HG02840 (cell line): ENCODE results near the gene TMEM252.

Experiments
- ATAC-seq: cut with Tn5 transposase; IDR thresholded peaks from one replicate; pipeline ENCODE4 v1.9.1; 2021; ENCODE audit warnings: mild to moderate bottlenecking, moderate library complexity, moderate number of reproducible peaks; ENCODE audit not compliant: unreplicated experiment, low FRiP score

The TMEM252 gene

GRCh38 chr9:68540712-68541535, at the start of gene TMEM252:
TMEM252 (minus strand) TSS chr9:68540883; CDS start chr9:68540814, 69 bp downstream.
- no peak for ATAC-seq

- ATAC-seq, result no peak
These were observed 44.5 kb upstream of the TMEM252 start for GRCh38 chr9:68585034-68585761.

- peak; percentile 95 for ATAC-seq
These were observed 43.7 kb upstream of the TMEM252 start for GRCh38 chr9:68584189-68585033.

GRCh38 chr9:68581696-68582095, 41.0 kb upstream of the TMEM252 start:
- no peak for ATAC-seq

GRCh38 chr9:68577774-68578591, 37.3 kb upstream of the TMEM252 start:
- ATAC-seq, result no peak

- ATAC-seq, result no peak
These were observed 35.1 kb upstream of the TMEM252 start for GRCh38 chr9:68575817-68576216.

- no peak for ATAC-seq
These were observed 33.5 kb upstream of the TMEM252 start for GRCh38 chr9:68574150-68574549.

GRCh38 chr9:68567565-68567964, 26.9 kb upstream of the TMEM252 start:
- ATAC-seq, result no peak

- ATAC-seq, result no peak
These were observed 21.8 kb upstream of the TMEM252 start for GRCh38 chr9:68562461-68562860.

- ATAC-seq, result no peak
These were observed 19.6 kb upstream of the TMEM252 start for GRCh38 chr9:68560071-68560844.

GRCh38 chr9:68558545-68558944, 17.9 kb upstream of the TMEM252 start:
- ATAC-seq, result no peak

GRCh38 chr9:68555437-68556150, 14.9 kb upstream of the TMEM252 start:
- ATAC-seq, result no peak

- ATAC-seq, result no peak
These were observed 12.2 kb upstream of the TMEM252 start for GRCh38 chr9:68552700-68553476.

GRCh38 chr9:68551191-68551590, 10.5 kb upstream of the TMEM252 start:
- no peak for ATAC-seq

GRCh38 chr9:68548241-68548640, 7.6 kb upstream of the TMEM252 start:
- ATAC-seq, result no peak

GRCh38 chr9:68547417-68547816, 6.7 kb upstream of the TMEM252 start:
- no peak for ATAC-seq

GRCh38 chr9:68546596-68547390, 6.1 kb upstream of the TMEM252 start:
- ATAC-seq, result peak; percentile 82
